ENCODE measurements around the gene JAK1.

GRCh38 chr1:64900916-64901315 is 65.4 kb downstream of the JAK1 start:
- TF ChIP-seq CBFB (CRISPR knock-in tag; IDR thresholded peaks at IDR 0.05; ENCODE audit: low read depth): no peak
- TF ChIP-seq ZNF281 (CRISPR knock-in tag; IDR thresholded peaks at IDR 0.05): no peak
- TF ChIP-seq RORB (CRISPR knock-in tag; IDR thresholded peaks at IDR 0.05): no peak
- no peak for TF ChIP-seq ATF6 (CRISPR knock-in tag; IDR thresholded peaks at IDR 0.05)
- no peak for TF ChIP-seq CTCF (IDR thresholded peaks at IDR 0.05)
- no peak for TF ChIP-seq ELF4 (CRISPR knock-in tag; IDR thresholded peaks at IDR 0.05; ENCODE audit: low read depth)
- no peak for TF ChIP-seq SP1 (CRISPR knock-in tag; conservative IDR thresholded peaks at IDR 0.05)
- no peak for TF ChIP-seq NFE2L1 (CRISPR knock-in tag; IDR thresholded peaks at IDR 0.05)
- TF ChIP-seq TEAD1 (CRISPR knock-in tag; IDR thresholded peaks at IDR 0.05): no peak
- TF ChIP-seq ZNF138 (CRISPR knock-in tag; conservative IDR thresholded peaks at IDR 0.05): no peak

All from WTC11 (cell line).